Measurements from ENCODE around the gene COQ8B. TPM values are rescaled to one million over a fixed set of nuclear protein-coding genes. Genes with fewer than 3 reads are reported as not detected.

COQ8B gene
- total RNA-seq, 1 donor from 2014 or later: 26.0 TPM

DNA sequence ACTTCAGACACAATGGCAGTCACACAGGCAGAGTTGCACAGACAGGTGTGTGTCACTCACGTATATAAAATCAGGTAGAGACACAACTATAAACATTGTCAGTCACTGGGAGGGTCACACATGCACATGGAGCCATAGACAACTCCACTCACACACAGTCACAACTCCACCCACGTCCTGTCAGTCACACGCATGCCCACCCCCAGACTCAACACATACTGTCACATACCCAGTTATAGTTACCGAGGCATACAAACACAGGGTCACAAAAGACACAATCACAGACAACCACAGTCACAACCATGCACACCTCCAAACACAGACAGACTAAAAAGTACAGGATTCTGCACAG is 27.7 kb downstream of the COQ8B start:
- Histone ChIP-seq H3K79me2 (ENCODE audit: insufficient read depth, low read length) (peaks cover 44% of the 10 kb centered on the region), H3K27me3 (ENCODE audit: insufficient read depth, low read length) (no peaks in the 10 kb centered on the region), H3K4me2 (ENCODE audit: low read length) (peak overlapping the region; percentile 98), H3K9ac (ENCODE audit: low read length) (peak overlapping the region; percentile 99), H2AFZ (ENCODE audit: low read depth, low read length) (no peak overlapping the region), H3K4me3 (ENCODE audit: insufficient read depth, low read depth, low read length) (peak overlapping the region; percentile 89), H3K4me1 (ENCODE audit: insufficient read depth, low read length) (peaks cover 34% of the 10 kb centered on the region), H3K27ac (ENCODE audit: low read depth, low read length) (no peak overlapping the region), H4K20me1 (ENCODE audit: insufficient read depth, low read length) (peaks cover 52% of the 10 kb centered on the region), H3K36me3 (ENCODE audit: insufficient read depth, low read length) (peaks cover 15% of the 10 kb centered on the region), H3K9me3 (ENCODE audit: insufficient read depth, low read depth, low read length) (no peaks in the 10 kb centered on the region)
- Mint-ChIP-seq H3K4me1 (ENCODE audit: low read depth, unreplicated experiment) (peaks cover 5% of the 10 kb centered on the region), H3K36me3 (ENCODE audit: low read depth, unreplicated experiment) (peaks cover 25% of the 10 kb centered on the region), H3K4me3 (ENCODE audit: unreplicated experiment) (no peak overlapping the region), H3K27ac (ENCODE audit: unreplicated experiment) (no peak overlapping the region), H3K9me3 (ENCODE audit: unreplicated experiment) (no peaks in the 10 kb centered on the region), H3K27me3 (ENCODE audit: low read depth, unreplicated experiment) (no peaks in the 10 kb centered on the region)
- TF ChIP-seq, protein P1, sequence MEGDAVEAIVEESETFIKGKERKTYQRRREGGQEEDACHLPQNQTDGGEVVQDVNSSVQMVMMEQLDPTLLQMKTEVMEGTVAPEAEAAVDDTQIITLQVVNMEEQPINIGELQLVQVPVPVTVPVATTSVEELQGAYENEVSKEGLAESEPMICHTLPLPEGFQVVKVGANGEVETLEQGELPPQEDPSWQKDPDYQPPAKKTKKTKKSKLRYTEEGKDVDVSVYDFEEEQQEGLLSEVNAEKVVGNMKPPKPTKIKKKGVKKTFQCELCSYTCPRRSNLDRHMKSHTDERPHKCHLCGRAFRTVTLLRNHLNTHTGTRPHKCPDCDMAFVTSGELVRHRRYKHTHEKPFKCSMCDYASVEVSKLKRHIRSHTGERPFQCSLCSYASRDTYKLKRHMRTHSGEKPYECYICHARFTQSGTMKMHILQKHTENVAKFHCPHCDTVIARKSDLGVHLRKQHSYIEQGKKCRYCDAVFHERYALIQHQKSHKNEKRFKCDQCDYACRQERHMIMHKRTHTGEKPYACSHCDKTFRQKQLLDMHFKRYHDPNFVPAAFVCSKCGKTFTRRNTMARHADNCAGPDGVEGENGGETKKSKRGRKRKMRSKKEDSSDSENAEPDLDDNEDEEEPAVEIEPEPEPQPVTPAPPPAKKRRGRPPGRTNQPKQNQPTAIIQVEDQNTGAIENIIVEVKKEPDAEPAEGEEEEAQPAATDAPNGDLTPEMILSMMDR (IDR thresholded peaks at IDR 0.05; ENCODE audit: insufficient read depth, low read depth, low read length): no peak
- no peak for TF ChIP-seq EZH2 (IDR thresholded peaks at IDR 0.05; ENCODE audit: insufficient read depth, low read length)
- FAIRE-seq (no peak), DNase-seq (ENCODE audit: low read depth) (no peak)

DNA sequence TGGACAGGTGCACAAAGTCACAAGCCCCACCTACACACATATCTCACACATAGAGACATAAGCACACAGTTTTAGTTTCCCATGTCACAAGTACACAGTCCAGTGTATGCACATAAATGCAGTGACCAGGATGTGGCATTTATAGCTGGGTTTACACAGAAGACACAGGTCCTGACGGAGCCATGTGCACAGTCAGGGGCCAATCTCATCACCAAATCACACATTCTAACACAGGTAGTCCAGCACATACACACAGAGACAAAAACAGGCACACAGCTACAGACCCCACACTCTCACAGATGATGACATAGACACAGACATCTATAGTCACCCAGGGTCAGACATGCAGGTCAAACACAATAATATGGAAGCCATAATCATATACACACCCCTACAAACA is 28.4 kb downstream of the COQ8B start:
- H3K36me3 Mint-ChIP-seq (ENCODE audit: low read depth, unreplicated experiment): peaks cover 26% of the 10 kb centered on the region
- FAIRE-seq: no peak
- peak overlapping the region; percentile 98 for H3K4me2 ChIP-seq (ENCODE audit: low read length)

DNA sequence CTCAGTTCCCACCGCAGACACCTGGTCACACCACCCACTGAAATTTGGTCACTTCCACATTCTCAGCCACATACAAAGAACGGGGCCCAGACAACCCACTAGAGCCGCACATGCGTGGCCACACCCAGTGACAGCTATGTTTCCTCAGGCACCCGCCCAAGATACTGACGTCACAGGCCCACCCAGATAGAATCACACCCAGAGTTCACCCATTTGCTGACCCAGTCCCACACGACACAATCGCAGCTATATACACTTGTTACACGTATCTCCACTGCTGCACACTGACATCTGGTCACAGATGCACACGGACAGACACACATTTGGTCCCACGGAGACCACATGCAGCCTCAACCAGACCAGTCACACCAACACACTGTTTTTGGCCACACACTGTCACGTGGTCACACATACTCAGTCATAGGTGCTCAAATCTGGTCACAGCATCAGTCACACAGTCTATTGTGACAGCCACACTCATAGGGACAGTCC is 29.1 kb downstream of the COQ8B start:
- H3K4me1 ChIP-seq (ENCODE audit: insufficient read depth, low read length): peaks cover 34% of the 10 kb centered on the region
- DNase-seq (ENCODE audit: low read depth) (peak; percentile 79), FAIRE-seq (no peak)
- H3K9me3 Mint-ChIP-seq (ENCODE audit: unreplicated experiment): no peaks in the 10 kb centered on the region
- peak overlapping the region; percentile 20 for H3K9ac ChIP-seq (ENCODE audit: low read length)
- TF ChIP-seq, protein P1 (IDR thresholded peaks at IDR 0.05; ENCODE audit: insufficient read depth, low read depth, low read length): no peak
- H3K27ac Mint-ChIP-seq (ENCODE audit: unreplicated experiment): no peak overlapping the region
- H3K4me3 Mint-ChIP-seq (ENCODE audit: unreplicated experiment): no peak overlapping the region
- no peaks in the 10 kb centered on the region for H3K9me3 ChIP-seq (ENCODE audit: insufficient read depth, low read depth, low read length)
- peaks cover 44% of the 10 kb centered on the region for H3K79me2 ChIP-seq (ENCODE audit: insufficient read depth, low read length)
- H3K4me3 ChIP-seq (ENCODE audit: insufficient read depth, low read depth, low read length): no peak overlapping the region
- peaks cover 52% of the 10 kb centered on the region for H4K20me1 ChIP-seq (ENCODE audit: insufficient read depth, low read length)
- peaks cover 5% of the 10 kb centered on the region for H3K4me1 Mint-ChIP-seq (ENCODE audit: low read depth, unreplicated experiment)
- H2AFZ ChIP-seq (ENCODE audit: low read depth, low read length): no peak overlapping the region
- peaks cover 19% of the 10 kb centered on the region for H3K36me3 ChIP-seq (ENCODE audit: insufficient read depth, low read length)
- peaks cover 23% of the 10 kb centered on the region for H3K36me3 Mint-ChIP-seq (ENCODE audit: low read depth, unreplicated experiment)
- H3K27me3 ChIP-seq (ENCODE audit: insufficient read depth, low read length): no peaks in the 10 kb centered on the region
- H3K27me3 Mint-ChIP-seq (ENCODE audit: low read depth, unreplicated experiment): no peaks in the 10 kb centered on the region
- H3K4me2 ChIP-seq (ENCODE audit: low read length): peak overlapping the region; percentile 98
- H3K27ac ChIP-seq (ENCODE audit: low read depth, low read length): peak overlapping the region; percentile 49

More for the DNA sequence above, 28.4 kb downstream of the COQ8B start:
- no peak for DNase-seq (ENCODE audit: low read depth)
- Histone ChIP-seq H3K4me1 (ENCODE audit: insufficient read depth, low read length) (peaks cover 34% of the 10 kb centered on the region), H3K9ac (ENCODE audit: low read length) (peak overlapping the region; percentile 99), H3K27me3 (ENCODE audit: insufficient read depth, low read length) (no peaks in the 10 kb centered on the region), H3K36me3 (ENCODE audit: insufficient read depth, low read length) (peaks cover 15% of the 10 kb centered on the region), H3K79me2 (ENCODE audit: insufficient read depth, low read length) (peaks cover 44% of the 10 kb centered on the region), H4K20me1 (ENCODE audit: insufficient read depth, low read length) (peaks cover 52% of the 10 kb centered on the region), H3K27ac (ENCODE audit: low read depth, low read length) (no peak overlapping the region), H3K9me3 (ENCODE audit: insufficient read depth, low read depth, low read length) (no peaks in the 10 kb centered on the region), H3K4me3 (ENCODE audit: insufficient read depth, low read depth, low read length) (peak overlapping the region; percentile 89), H2AFZ (ENCODE audit: low read depth, low read length) (no peak overlapping the region)
- Mint-ChIP-seq H3K9me3 (ENCODE audit: unreplicated experiment) (no peaks in the 10 kb centered on the region), H3K4me3 (ENCODE audit: unreplicated experiment) (no peak overlapping the region), H3K4me1 (ENCODE audit: low read depth, unreplicated experiment) (peaks cover 5% of the 10 kb centered on the region), H3K27me3 (ENCODE audit: low read depth, unreplicated experiment) (no peaks in the 10 kb centered on the region), H3K27ac (ENCODE audit: unreplicated experiment) (no peak overlapping the region)
- no peak for TF ChIP-seq EZH2 (IDR thresholded peaks at IDR 0.05; ENCODE audit: insufficient read depth, low read length)
- TF ChIP-seq, protein P1 (IDR thresholded peaks at IDR 0.05; ENCODE audit: insufficient read depth, low read depth, low read length): no peak

All from astrocyte (in vitro differentiated cells and primary cell).